GM18499 (cell line): ENCODE results near the gene COL4A1.

Experiments used
- ATAC-seq: cut with Tn5 transposase; IDR thresholded peaks from one replicate; pipeline ENCODE4 v1.9.1; 2021; ENCODE audit warnings: moderate number of reproducible peaks; ENCODE audit not compliant: insufficient read depth, unreplicated experiment

Gene COL4A1

DNA sequence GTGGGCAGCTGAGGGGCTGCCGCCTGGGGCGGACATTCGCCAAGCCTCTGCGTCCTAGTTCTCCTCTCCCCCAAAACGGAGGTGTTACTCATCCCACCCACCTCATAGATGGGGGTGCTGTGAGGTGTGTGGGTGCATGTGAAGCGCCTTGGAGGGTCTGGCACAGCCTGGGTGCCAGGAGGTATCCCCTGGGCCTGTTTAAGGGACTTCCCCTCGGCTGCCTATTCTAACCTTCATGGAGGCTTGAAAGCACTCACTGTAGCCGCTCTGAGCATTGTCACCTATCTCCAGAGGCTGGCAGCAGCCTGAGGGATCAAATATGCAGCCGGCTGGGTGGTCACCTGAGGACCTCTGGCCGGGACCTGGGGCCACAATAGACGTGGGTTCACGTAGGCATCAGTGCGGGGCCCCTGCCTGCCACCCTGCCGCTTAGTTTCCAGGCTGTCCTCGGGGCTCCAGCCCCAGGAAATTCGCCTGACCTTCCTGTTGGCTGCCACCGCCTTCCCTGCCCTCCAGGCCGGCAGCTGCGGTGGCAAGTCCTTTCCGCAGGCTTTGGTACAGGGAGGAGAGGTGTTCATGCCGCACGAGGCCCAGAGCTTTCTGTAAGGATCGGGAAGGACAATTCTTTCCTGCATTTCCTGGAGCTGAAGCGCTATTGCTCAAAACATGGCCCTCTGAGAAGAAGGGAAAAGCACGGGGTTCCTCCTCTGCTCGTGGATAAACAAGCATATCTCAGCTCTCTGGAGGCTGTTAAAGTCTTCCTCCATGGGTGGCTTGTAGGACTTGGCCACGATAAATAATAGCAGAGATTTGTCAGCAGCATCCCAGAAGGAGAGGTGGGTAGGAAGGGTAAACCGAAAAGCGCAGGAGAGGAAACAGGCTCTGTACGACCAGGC lies 4.7 kb upstream of the COL4A1 start:
- ATAC-seq, result no peak

DNA sequence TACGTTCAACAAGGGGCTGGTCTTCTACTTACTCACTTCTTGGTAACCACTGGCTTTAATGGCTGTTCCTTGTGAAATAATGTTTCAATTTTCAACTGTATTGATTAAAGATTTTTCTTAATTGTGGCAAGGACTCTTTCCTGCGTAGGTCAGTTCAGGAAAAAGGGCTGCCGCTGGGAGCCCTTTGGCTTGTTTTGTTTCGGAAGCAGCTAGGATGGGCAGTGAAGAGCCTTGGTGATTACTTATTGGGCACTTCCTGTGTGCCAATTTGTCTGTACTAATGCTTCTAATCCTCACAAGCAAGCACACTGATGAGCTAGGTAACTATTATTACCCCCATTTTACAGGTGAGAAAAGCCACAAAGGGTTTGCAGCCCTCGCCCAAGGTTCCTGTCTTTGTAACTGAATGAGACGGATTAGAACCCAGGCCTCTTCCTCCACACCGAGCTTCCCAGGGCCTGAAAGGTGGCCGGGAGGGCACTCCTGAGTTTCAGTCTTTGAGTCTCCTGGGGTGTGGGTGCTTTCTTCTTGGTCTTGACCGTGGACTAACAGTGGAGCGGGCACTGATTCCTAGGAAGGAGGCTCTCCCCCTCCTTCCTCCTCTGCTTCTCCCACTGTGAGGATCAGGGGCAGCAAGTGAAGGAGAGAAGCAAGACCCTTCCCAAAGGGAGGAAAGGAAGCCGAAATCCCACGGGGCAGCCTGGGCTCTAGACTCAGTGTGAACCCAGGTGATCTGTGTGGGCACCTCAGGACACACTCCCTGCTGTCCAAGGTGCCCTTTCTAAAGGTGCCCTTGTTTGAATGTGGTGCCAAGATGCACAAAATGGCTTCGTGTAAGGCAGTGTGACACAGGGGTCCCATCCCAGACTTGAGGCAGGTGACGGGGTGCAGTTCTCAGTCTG lies 3.8 kb upstream of the COL4A1 start:
- no peak for ATAC-seq

DNA sequence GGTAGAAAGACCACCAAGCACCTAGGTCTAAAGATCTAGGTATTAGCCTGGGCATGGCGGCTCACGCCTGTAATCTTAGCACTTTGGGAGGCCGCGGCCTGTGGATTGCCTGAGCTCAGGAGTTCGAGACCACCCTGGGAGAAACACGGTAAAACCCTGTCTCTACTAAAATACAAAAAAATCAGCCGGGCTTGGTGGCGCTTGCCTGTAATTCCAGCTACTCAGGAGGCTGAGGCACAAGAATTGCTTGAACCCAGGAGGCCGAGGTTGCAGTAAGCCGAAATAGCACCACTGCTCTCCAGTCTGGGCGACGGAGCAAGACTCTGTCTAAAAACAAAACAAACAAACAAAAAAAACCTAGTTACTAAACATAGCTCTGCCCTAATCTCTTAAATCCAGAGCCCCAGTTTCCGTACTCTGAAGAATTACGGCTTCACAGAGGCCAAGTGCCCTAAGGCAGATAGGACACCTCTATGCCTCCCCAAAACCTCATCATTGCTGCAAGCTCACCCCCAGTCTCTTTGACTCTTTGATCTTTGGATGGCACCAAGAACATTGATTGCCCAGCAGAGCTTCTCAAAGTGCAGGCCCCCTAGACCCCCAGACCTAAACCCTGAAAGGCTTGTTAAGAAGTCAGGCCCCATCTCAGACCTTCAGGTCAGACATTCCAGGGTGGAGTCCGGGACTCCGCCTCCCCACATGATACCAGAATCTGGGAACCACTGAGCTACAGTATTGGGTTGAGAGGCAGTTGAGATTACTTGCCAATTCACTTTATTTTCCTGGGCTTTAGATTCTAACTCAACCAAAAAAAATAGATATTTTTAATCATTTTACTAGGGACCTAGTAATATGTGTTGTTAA lies 2.9 kb upstream of the COL4A1 start:
- ATAC-seq, result no peak

DNA sequence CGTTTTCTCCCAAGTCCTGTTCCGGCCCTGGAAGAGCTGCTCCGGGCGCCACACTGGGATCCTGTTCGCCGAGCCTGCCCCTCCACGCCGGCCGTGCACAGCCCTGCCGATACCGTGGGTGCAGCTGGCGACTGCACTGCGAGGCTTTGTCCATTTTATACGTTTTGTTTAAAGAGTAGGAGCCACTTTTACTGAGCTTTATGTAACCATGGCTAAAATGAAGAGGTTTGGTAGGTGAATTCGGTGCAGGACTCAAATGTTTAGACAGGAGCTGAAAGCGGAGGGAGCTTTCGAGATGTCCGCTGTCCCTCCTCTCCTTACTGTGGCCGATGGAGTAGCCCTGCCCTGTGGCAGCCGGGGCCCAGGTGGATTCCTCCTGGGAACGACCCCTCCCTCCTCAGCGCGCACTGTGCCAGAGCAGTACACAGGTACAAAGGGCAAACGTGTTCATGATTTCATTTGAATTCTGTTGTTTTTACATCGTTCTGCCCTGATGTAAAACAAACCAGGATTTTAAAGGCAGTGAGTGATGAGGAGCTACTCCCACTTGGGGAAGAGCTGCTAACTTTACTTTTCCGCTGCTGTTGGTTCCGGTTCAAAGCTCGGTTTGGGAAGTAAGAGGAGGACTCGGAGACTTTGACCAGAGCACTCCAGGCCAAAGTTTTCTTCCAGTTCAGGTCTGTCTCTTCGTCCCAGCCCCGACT lies 1.9 kb upstream of the COL4A1 start:
- no peak for ATAC-seq

DNA sequence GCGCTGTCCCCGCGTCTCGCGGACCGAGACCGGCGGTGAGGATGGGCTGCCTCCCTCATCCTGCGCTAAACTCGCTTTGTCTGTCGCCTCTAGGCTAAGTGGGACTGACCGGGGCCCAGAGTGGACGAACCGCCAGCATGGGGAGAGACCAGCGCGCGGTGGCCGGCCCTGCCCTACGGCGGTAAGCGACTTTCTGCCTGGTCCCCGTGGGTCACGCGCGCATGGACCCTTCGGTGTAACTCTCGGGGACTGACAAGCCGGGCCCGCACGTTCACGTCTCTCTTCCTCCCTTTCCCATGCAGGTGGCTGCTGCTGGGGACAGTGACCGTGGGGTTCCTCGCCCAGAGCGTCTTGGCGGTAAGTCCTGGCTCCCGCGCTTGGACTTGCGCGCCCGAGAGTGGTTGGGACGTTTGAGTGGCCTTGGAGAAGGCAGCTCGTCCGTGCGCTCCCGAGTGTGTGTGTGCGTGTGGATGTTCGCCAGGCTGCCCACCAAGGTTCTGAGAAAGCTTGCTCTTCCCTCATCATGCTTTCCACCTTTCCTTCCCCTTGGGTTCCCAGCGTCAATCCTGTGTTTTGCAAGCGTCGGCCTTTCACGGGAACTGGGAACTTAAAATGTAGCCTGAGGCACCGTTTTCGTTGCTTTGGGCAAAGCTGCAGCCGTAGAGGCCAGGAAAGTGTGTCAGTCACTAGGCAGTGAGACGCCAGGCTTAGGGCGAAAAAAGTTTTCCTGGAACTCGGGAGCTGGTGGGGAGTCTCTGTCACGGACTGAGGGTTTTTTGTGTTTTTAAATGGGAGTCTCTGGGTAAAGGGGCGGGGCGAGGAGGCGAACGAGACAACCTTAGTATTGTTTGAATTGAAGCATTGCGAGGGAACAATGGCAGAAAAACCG lies 1.1 kb upstream of the COL4A1 start:
- ATAC-seq, result no peak

DNA sequence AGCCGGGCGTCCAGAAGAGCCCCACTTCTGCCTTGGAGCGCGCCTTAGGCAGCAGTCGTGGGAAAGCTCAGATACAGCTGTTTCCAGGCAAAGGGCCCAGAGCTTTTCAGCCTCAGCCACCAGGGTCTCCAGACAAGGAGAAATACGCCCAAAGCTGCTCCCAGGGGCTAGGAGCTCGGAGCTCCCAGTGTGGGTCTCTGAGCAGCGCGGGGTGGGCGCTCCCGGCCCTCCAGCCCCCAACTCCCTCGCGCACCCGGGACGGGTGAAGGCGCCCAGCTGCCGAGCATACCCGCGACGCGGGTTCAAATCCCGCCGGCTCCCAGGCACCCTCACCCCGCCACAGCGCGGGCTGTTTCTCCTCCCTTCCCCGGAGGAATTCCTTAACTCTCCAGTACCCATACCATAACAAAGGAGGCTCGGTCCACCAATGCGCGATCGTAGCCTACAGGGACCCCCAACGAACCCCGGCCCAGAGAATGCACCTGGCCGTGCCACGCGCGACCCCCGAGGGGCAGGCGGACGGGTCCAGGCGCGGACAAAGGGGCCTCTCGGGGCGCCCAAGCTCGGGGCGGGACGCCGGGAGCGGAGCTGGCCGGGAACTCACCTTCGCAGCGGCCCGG lies 507 bp downstream of the COL4A1 start:
- no peak for ATAC-seq

DNA sequence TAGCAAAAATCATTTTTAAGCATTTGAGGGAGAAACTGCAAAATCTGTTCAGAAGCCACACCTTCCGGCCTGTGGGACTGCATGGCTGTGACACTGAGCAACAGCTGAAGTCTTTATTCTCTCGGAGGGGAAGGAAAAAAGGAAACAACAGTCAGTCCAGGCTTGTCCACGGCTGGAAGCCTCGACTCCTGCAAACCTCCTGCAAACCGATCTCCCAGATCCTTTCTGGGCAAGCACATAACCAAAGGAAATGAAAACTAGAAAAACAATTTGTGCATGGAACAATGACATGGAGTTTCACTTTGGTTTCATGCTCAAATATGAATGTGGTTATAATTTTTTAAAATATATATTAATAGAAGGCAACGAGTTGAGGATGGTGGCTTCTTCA lies 1.0 kb downstream of the COL4A1 start:
- ATAC-seq, result no peak

DNA sequence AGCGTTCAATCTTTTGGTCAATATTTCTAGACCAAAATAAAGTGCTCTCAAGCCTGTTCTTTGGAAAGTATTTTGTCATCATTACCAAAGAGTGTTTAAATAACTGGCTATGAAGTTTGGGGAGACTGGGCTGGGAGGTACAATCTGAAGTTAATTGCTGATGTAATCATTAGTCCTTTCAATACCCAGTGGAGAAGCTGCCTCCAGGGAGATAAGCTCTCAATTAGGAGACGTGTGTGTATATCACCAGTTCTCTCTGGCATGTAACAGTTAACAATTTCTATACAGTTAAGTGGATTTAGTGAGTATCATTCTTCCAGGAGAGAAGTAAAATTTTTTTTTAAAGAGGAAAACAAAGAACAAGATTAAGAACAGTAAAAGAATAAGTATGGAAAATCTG lies 1.4 kb downstream of the COL4A1 start:
- ATAC-seq, result no peak

DNA sequence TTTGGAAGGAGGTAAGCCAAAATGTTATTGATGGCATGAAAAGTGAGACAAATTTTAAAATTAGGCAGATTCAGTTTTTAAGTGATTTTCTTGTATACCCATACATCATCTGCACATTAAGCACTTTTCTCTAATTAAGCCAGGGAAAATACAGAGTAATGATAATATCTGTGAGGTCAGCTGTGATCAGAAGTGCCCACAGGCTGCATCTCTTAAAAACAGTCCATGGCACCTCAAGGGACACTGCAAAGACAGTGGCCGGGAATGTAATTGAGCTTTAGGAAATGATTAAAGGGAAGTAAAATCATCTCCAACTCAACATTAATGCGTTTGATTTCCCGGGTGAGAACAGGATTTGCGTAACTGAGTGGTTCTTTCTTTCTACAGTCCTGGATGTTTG lies 2.0 kb downstream of the COL4A1 start:
- no peak for ATAC-seq

DNA sequence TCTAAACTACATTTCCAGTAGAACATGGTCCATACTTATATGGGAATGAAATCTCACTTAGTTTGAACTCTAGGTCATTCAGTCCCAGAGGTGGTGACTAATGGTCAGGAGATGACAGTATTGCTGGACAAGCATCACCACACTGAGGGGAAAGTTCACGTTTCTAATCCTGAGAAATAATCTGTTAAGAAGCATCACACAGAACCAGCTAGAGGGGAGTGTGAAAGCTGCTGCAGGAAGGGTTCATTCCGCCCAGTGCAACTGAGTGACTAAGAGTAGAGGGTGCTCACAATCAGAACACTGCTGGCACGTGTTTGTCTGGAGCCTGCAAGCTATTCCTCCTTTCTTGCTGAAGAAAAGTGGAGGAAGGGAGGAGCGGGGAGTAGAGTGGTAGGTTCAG lies 2.7 kb downstream of the COL4A1 start:
- no peak for ATAC-seq

DNA sequence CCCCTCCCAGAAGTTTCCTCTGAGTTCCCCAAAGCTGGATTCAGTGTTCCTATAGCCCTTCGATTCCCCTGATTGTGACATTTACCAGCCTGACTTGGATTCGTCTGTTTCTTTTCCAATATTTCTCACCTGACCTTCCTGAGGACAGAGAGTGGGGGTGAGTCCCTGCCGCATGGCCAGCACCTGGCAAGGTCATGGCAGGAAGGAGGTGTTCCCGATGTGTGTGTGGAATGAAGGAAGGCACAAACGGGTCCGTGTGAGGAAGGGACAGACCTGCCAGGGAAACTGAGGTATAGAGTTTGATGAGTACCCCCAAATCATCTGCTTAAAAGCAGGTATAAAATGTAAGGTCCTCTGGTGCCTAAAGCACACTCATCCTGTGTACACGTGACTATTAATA lies 3.3 kb downstream of the COL4A1 start:
- ATAC-seq, result no peak

DNA sequence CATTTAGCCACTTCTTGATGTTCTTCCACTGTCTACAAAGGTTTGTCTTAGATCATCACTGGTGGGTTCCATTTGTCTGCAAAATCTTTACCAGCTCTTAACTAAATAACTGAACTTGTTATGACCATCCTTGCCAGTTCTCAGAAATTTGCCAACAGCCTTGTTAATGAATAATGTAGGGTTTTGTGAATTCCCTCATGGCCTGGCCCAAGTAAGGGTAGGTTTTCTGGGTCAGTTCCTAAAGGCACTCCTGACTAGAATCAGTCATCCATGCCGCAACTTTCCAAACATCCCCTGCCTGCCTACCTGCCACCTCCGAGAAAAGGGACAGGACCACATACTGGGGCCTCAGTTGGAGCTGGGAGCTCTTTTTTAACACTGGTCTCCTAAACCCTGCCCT lies 4.0 kb downstream of the COL4A1 start:
- no peak for ATAC-seq

DNA sequence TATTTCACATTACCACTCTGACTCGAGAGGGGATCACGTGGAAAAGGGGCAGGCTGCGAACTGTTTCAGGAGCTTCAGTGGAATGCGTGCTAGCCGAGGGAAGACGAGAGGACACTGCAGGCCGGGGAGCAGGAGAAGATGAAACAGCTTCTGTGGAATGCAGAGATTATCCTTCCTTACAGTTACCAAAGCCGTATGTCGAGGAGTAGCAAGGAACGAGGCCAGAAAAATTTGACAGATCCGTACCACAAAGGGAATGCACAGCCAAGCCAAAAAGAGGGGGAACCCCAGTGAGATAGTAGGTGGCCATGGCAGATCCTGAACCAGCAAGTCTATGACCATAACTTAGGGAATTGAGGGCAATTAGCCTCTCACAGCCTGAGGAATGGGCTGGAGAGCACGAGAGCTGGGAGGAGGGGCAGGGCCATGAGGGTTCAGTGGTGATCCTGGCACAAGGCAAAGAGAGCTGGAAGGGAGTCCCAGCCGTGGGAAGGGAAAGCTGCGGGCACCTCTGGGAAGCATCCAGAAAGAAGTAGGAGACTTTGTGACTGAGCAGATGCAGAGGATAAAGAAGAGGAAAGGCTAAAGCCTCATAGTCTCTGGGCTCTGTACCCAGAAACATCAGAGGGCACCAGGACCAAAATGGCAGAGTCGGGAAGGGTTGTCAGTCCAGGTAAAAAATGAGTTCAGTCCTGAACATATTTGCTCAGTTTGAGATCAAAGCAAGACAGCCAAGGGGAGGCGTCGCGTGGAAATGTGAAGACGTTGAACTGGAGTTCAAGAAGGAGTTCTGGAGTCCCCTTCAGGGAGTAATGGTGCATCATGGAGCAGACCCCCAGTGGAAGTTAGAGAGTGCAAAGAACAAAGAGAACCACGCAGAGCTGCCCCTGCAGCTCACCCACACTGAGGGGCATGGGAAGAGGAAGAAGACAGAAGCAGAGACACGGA lies 5.1 kb downstream of the COL4A1 start:
- ATAC-seq, result no peak

DNA sequence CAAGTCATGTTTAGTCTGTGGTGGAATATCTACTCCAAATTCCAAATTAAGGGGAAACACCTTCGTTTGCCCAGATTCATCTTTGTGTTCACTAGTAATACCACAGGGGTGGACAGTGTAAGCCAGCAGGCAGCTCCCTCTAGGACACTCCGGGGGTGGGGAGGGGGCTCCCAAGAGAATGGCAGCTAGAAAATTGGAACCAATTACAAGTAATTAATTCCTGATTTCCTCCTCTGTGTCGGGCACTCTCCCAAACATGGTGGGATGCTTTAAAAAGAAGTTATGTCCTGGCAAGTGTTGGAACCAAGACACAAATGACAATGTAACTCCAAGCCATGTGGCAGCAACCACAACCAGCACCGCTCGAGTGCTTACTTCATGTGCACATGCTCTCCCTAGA lies 5.9 kb downstream of the COL4A1 start:
- no peak for ATAC-seq

DNA sequence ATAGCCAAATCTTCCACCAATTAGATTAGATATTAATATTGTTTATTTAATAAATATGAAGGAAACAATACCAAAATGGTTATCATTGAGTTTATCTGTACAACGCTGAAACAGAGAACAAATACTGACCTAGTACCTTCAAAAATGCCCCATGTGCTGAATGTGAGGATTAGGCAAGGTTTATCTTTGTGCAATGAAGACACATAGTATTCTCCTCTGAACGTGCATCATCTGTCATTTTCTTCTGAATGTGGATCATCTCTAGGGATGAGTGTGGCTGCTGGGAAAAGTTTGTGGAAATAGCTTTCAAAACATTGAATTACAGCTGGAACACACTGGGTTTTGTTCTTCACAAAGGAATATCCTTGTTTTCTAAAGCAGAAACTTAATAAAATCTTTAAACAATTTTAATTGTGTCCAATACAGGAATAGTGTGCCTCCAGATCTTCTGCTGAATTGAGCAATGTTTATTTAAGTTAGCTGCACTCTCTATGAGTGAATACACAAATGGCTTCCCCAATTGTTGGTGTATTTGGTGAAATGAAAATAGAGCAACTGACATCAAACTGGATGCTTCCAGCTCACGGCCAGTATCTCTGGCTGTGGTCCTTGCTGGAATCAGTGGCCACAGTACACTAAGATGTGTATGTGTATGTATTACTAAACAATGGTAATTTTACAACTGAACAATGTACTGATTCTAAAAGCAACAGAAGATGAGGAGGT lies 6.7 kb downstream of the COL4A1 start:
- ATAC-seq, result no peak

DNA sequence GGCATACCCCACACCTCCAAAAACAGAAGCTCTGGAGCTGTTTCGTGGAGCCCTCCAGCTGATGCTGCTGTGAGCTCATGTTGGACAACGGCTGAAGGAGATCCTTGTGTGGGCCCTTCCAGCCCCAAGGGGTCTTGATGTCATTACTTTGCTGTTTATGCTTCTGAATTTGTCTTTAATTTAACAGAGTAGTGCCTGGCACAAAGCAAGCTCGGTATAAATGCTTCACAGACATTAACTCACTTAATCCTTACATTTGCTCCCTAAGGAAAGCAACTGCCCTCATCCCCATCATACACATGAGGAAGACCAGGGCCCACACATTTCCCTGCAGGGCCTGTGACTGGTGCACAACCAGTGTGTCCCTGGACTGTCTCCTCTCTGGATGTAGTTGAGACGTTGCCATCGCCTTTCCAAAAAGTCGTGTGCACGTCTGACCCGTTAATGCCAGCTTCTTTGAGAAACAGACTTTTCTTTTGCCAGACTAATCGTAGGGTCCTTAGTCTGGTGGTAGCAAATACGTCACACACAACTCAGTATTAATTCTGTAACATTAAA lies 7.6 kb downstream of the COL4A1 start:
- no peak for ATAC-seq
